Measurements from ENCODE around the gene CKM. TPM values are rescaled to one million over a fixed set of nuclear protein-coding genes. Genes with fewer than 3 reads are reported as not detected.

The CKM gene
- total RNA-seq, 1 experiment from 2014 or later = not detected

- no TSS peak for BruUV-seq (replicated peaks)
- TF ChIP-seq, protein P1, sequence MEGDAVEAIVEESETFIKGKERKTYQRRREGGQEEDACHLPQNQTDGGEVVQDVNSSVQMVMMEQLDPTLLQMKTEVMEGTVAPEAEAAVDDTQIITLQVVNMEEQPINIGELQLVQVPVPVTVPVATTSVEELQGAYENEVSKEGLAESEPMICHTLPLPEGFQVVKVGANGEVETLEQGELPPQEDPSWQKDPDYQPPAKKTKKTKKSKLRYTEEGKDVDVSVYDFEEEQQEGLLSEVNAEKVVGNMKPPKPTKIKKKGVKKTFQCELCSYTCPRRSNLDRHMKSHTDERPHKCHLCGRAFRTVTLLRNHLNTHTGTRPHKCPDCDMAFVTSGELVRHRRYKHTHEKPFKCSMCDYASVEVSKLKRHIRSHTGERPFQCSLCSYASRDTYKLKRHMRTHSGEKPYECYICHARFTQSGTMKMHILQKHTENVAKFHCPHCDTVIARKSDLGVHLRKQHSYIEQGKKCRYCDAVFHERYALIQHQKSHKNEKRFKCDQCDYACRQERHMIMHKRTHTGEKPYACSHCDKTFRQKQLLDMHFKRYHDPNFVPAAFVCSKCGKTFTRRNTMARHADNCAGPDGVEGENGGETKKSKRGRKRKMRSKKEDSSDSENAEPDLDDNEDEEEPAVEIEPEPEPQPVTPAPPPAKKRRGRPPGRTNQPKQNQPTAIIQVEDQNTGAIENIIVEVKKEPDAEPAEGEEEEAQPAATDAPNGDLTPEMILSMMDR (IDR thresholded peaks at IDR 0.05; ENCODE audit: unreplicated experiment) = no peak
- H3K4me3 Mint-ChIP-seq (ENCODE audit: low read depth, unreplicated experiment) = no peak overlapping the region
- no peak for DNase-seq
- CTCF ChIA-PET = no interaction called here
- H3K36me3 Mint-ChIP-seq (ENCODE audit: insufficient read depth, unreplicated experiment) = peaks cover 56% of the 10 kb centered on the region
- H3K27me3 Mint-ChIP-seq (ENCODE audit: unreplicated experiment) = no peaks in the 10 kb centered on the region
- no peak overlapping the region for H3K27ac Mint-ChIP-seq (ENCODE audit: unreplicated experiment)
- H3K4me1 Mint-ChIP-seq (ENCODE audit: low read depth, unreplicated experiment) = no peaks in the 10 kb centered on the region
- intact Hi-C loops (cut with micrococcal nuclease; ENCODE audit: unreplicated experiment) = no loop called here
- no peaks in the 10 kb centered on the region for H3K9me3 Mint-ChIP-seq (ENCODE audit: low read depth, unreplicated experiment)
These were observed 35.6 kb upstream of the CKM start for GRCh38 chr19:45358213-45358792.

GRCh38 chr19:45357445-45357783, 34.7 kb upstream of the CKM start:
- TF ChIP-seq, protein P1 (IDR thresholded peaks at IDR 0.05; ENCODE audit: unreplicated experiment) = no peak
- Mint-ChIP-seq H3K27me3 (ENCODE audit: unreplicated experiment) (no peaks in the 10 kb centered on the region), H3K4me3 (ENCODE audit: low read depth, unreplicated experiment) (no peak overlapping the region), H3K27ac (ENCODE audit: unreplicated experiment) (no peak overlapping the region), H3K4me1 (ENCODE audit: low read depth, unreplicated experiment) (no peaks in the 10 kb centered on the region), H3K9me3 (ENCODE audit: low read depth, unreplicated experiment) (no peaks in the 10 kb centered on the region), H3K36me3 (ENCODE audit: insufficient read depth, unreplicated experiment) (peaks cover 50% of the 10 kb centered on the region)
- intact Hi-C loops (cut with micrococcal nuclease; ENCODE audit: unreplicated experiment) = no loop called here
- CTCF ChIA-PET = no interaction called here
- DNase-seq = no peak
- BruUV-seq (replicated peaks) = no TSS peak

DNA sequence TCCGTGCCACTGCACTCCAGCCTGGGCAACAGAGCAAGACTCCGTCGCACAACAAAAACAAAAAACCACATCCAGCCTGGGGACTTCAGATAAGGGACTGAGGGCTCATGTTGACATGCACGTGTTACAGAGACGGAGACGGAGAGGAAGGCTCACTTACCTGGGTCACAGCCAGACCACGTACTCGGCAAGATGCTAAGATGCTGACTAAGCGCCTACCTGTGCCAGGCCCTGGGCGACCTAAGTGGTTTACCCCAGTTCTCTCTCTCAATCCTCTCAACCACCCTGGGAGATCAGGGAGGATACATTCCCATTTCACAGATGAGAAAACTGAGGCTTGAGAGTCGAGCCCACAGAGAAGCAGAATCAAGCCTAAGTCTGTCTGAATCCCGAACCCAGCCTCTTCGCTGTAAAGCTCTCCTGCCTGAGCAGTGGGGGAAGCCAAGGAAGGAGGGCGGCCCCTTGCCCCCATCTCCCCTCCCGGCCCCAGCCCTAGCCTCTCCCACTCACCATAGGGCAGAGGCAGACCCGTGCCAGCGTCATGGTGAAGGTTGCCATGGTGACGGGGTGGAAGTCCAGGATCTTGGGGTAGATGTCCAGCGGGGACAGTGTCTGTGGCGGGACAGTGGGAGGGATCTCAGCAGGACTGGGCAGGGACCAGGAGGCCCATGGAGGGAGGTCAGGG, 34.2 kb upstream of the CKM start:
- no TSS peak for BruUV-seq (replicated peaks)
- TF ChIP-seq, protein P1 (IDR thresholded peaks at IDR 0.05; ENCODE audit: unreplicated experiment) = no peak
- Mint-ChIP-seq H3K36me3 (ENCODE audit: insufficient read depth, unreplicated experiment) (peaks cover 54% of the 10 kb centered on the region), H3K4me1 (ENCODE audit: low read depth, unreplicated experiment) (no peaks in the 10 kb centered on the region), H3K9me3 (ENCODE audit: low read depth, unreplicated experiment) (no peaks in the 10 kb centered on the region), H3K27ac (ENCODE audit: unreplicated experiment) (no peak overlapping the region), H3K4me3 (ENCODE audit: low read depth, unreplicated experiment) (no peak overlapping the region), H3K27me3 (ENCODE audit: unreplicated experiment) (no peaks in the 10 kb centered on the region)
- intact Hi-C loops (cut with micrococcal nuclease; ENCODE audit: unreplicated experiment) = no loop called here
- CTCF ChIA-PET = no interaction called here
- no peak for DNase-seq

- Mint-ChIP-seq H3K27me3 (ENCODE audit: unreplicated experiment) (no peaks in the 10 kb centered on the region), H3K9me3 (ENCODE audit: low read depth, unreplicated experiment) (no peaks in the 10 kb centered on the region), H3K4me1 (ENCODE audit: low read depth, unreplicated experiment) (no peaks in the 10 kb centered on the region), H3K27ac (ENCODE audit: unreplicated experiment) (no peak overlapping the region), H3K36me3 (ENCODE audit: insufficient read depth, unreplicated experiment) (peaks cover 47% of the 10 kb centered on the region), H3K4me3 (ENCODE audit: low read depth, unreplicated experiment) (no peak overlapping the region)
- intact Hi-C loops (cut with micrococcal nuclease; ENCODE audit: unreplicated experiment) = no loop called here
- no peak for DNase-seq
- BruUV-seq (replicated peaks) = no TSS peak
- TF ChIP-seq, protein P1 (IDR thresholded peaks at IDR 0.05; ENCODE audit: unreplicated experiment) = no peak
- CTCF ChIA-PET = no interaction called here
These were observed 33.2 kb upstream of the CKM start for GRCh38 chr19:45355910-45356309.

All from Calu3 (cell line).